Transverse colon (tissue), 3 donors: ENCODE measurements around the gene PCBP2.

Source experiments
- CTCF ChIP-seq, 5 experiments: fragments of 200-600 bp in 3 of 5; fragments of 450-650 bp in 2 of 5; sonication (generic) in 3 of 5; IDR thresholded peaks; 1 replicate in 2 of 5; 2 replicates in 3 of 5; pipeline ENCODE4 v1.5.1; 2016 to 2017; ENCODE audit warnings: antibody characterized with exemption in 5 of 5, inconsistent platforms in 3 of 5, mild to moderate bottlenecking in 2 of 5, moderate library complexity in 1 of 5
- POLR2A ChIP-seq: fragments of 450-650 bp; IDR thresholded peaks from one replicate; pipeline ENCODE4 v1.6.1; 2016; ENCODE audit warnings: antibody characterized with exemption, mild to moderate bottlenecking, moderate library complexity

- TF ChIP-seq CTCF (IDR thresholded peaks at IDR 0.05) = no peak
- TF ChIP-seq POLR2A = no peak
These were observed 72.6 kb downstream of the PCBP2 start for GRCh38 chr12:53524476-53524875.
